ENCODE results near the gene REPIN1. TPM values are rescaled to one million over a fixed set of nuclear protein-coding genes. Genes with fewer than 3 reads are reported as not detected.

REPIN1 gene
- polyA plus RNA-seq, 2 of the 4 experiments (the other 2 are of a cell fraction): 48.1 to 101 TPM

- no peak overlapping the region for H3K4me2 ChIP-seq
- 88% methylated on average over 18 of the region's 18 CpGs for WGBS (ENCODE audit: missing lambda C conversion rate)
- ChIA-PET POLR2A (no interaction called here), CTCF (interaction anchor here (0.7 to 1.8 kb wide), 2 partner anchors 59 to 60 kb away, joined by 3 to 6 read pairs; no protein-coding TSS in a partner anchor)
- H3K27ac ChIP-seq: no peak overlapping the region
- TF ChIP-seq ELK1 (IDR thresholded peaks at IDR 0.05; ENCODE audit: low read depth, low read length) (no peak), NPAS2 (CRISPR knock-in tag; IDR thresholded peaks at IDR 0.05; ENCODE audit: borderline replicate concordance) (no peak), KDM5A (IDR thresholded peaks at IDR 0.05) (no peak), KDM1A (IDR thresholded peaks at IDR 0.05; ENCODE audit: low read depth) (no peak), POLR2AphosphoS2 (conservative IDR thresholded peaks at IDR 0.05; ENCODE audit: low read length) (no peak), CHD2 (IDR thresholded peaks at IDR 0.05; ENCODE audit: low read length, partially characterized antibody) (no peak), SMC3 (IDR thresholded peaks at IDR 0.05) (no peak), MYC (IDR thresholded peaks at IDR 0.05; ENCODE audit: borderline replicate concordance, low read length) (no peak), E2F6 (IDR thresholded peaks at IDR 0.05; ENCODE audit: borderline replicate concordance, low read depth) (no peak)
- H3K9me3 ChIP-seq: no peaks in the 10 kb centered on the region
- no peak for ATAC-seq
- peaks cover under 1% of the 10 kb centered on the region; the same call in 1 of the 3 replicates for H3K4me1 ChIP-seq
- FAIRE-seq: no peak
- no peak for DNase-seq (ENCODE audit: low read depth in 1 of 2, low spot score in 1 of 2)
- no peak overlapping the region for H3K4me3 ChIP-seq
These were observed 6.6 kb upstream of the REPIN1 start for GRCh38 chr7:150361807-150362621.

- FAIRE-seq: no peak
- no peak overlapping the region for H3K4me3 ChIP-seq
- 85% methylated on average over 4 of the region's 4 CpGs for WGBS (ENCODE audit: missing lambda C conversion rate)
- no peak overlapping the region for H3K27ac ChIP-seq
- H3K4me1 ChIP-seq: peaks cover 9% of the 10 kb centered on the region; the same call in 2 of the 3 replicates
- no peak overlapping the region for H3K4me2 ChIP-seq
- H3K9me3 ChIP-seq: no peaks in the 10 kb centered on the region
- no peak for DNase-seq (ENCODE audit: low read depth in 1 of 2, low spot score in 1 of 2)
- CTCF ChIA-PET: interaction anchor here (1.8 kb wide), 1 partner anchor 58 kb away, joined by 6 read pairs; no protein-coding TSS in a partner anchor
- POLR2A ChIA-PET: no interaction called here
- no peak for ATAC-seq
- TF ChIP-seq E2F6 (IDR thresholded peaks at IDR 0.05; ENCODE audit: borderline replicate concordance, low read depth) (no peak), CBX2 (IDR thresholded peaks at IDR 0.05; ENCODE audit: borderline replicate concordance, low read depth) (no peak), HES2 (IDR thresholded peaks at IDR 0.05) (no peak), NPAS2 (CRISPR knock-in tag; IDR thresholded peaks at IDR 0.05; ENCODE audit: borderline replicate concordance) (no peak)
These were observed 5.3 kb upstream of the REPIN1 start for GRCh38 chr7:150363370-150363769.

- 89% methylated on average over 5 of the region's 5 CpGs for WGBS (ENCODE audit: missing lambda C conversion rate)
- ATAC-seq (no peak), FAIRE-seq (no peak), DNase-seq (ENCODE audit: low read depth in 1 of 2, low spot score in 1 of 2) (no peak)
- no peaks in the 10 kb centered on the region for H3K9me3 ChIP-seq
- ChIA-PET POLR2A (no interaction called here), CTCF (interaction anchor here (1.8 kb wide), 1 partner anchor 58 kb away, joined by 6 read pairs; no protein-coding TSS in a partner anchor)
- peaks cover 9% of the 10 kb centered on the region; the same call in 2 of the 3 replicates for H3K4me1 ChIP-seq
- TF ChIP-seq EHMT2 (IDR thresholded peaks at IDR 0.05; ENCODE audit: low read depth): no peak
- no peak for TF ChIP-seq EP300 (IDR thresholded peaks at IDR 0.05)
- no peak for TF ChIP-seq SMC3 (IDR thresholded peaks at IDR 0.05)
- H3K4me3 ChIP-seq: no peak overlapping the region
- H3K27ac ChIP-seq: no peak overlapping the region
- H3K4me2 ChIP-seq: no peak overlapping the region
These were observed 4.8 kb upstream of the REPIN1 start for GRCh38 chr7:150363872-150364271.

GRCh38 chr7:150365194-150365593 lies 3.4 kb upstream of the REPIN1 start:
- no peak for DNase-seq (ENCODE audit: low read depth in 1 of 2, low spot score in 1 of 2)
- Histone ChIP-seq H3K4me3 (no peak overlapping the region), H3K4me2 (no peak overlapping the region), H3K9me3 (no peaks in the 10 kb centered on the region), H3K4me1 (peaks cover 13% of the 10 kb centered on the region; the same call in 2 of the 3 replicates), H3K27ac (no peak overlapping the region)
- ChIA-PET POLR2A (no interaction called here), CTCF (interaction anchor here (0.7 to 6.7 kb wide), 4 partner anchors 9 to 527 kb away, joined by 3 to 44 read pairs (median 4); partner anchors contain the start of gene ZNF862)
- TF ChIP-seq CHD2 (IDR thresholded peaks at IDR 0.05; ENCODE audit: low read length, partially characterized antibody) (no peak), ZFP36 (IDR thresholded peaks at IDR 0.05; ENCODE audit: borderline replicate concordance, partially characterized antibody) (no peak)
- FAIRE-seq: no peak
- 90% methylated on average over 10 of the region's 10 CpGs for WGBS (ENCODE audit: missing lambda C conversion rate)
- ATAC-seq: no peak

Measured in A549 (cell line).